Lung (tissue), 12 donors: ENCODE data around the gene TMPRSS2. TPM values are rescaled to one million over a fixed set of nuclear protein-coding genes. Genes with fewer than 3 reads are reported as not detected.

Experiments
- ATAC-seq: fragments of 200-7000 bp; cut with Tn5 transposase; one replicate; pipeline ENCODE4 v1.9.1; 2020; ENCODE audit warnings: moderate number of reproducible peaks; ENCODE audit not compliant: insufficient read depth, low FRiP score
- DNase-seq, 3 donors: peaks; one replicate each; pipeline ENCODE4 v3.0.0-alpha.2; 2013 to 2017
- H3K27ac ChIP-seq, 2 donors: one replicate each; pipeline ENCODE4 v1.5.1; 2013; ENCODE audit warnings: mild to moderate bottlenecking in 2 of 2, moderate library complexity in 2 of 2, control low read depth in 1 of 2, inconsistent platforms in 1 of 2, low read depth in 1 of 2, low read length in 1 of 2
- H3K27me3 ChIP-seq, 3 donors: one replicate each; pipeline ENCODE4 v1.5.1; 2013; ENCODE audit warnings: low read length in 2 of 3; ENCODE audit not compliant: control insufficient read depth in 3 of 3, insufficient read depth in 3 of 3
- H3K36me3 ChIP-seq, 4 donors: one replicate each; pipeline ENCODE4 v1.5.1; 2013; ENCODE audit warnings: low read length in 4 of 4, mild to moderate bottlenecking in 1 of 4, moderate library complexity in 1 of 4; ENCODE audit not compliant: control insufficient read depth in 4 of 4, insufficient read depth in 4 of 4
- H3K4me1 ChIP-seq, 5 donors: one replicate each; pipeline ENCODE4 v1.5.1; 2013; ENCODE audit warnings: low read length in 5 of 5, mild to moderate bottlenecking in 2 of 5, moderate library complexity in 1 of 5; ENCODE audit not compliant: control insufficient read depth in 5 of 5, insufficient read depth in 5 of 5
- H3K4me3 ChIP-seq: one replicate; pipeline ENCODE4 v1.5.1; 2013; ENCODE audit warnings: mild to moderate bottlenecking, control low read depth, moderate library complexity
- H3K9ac ChIP-seq, 2 donors: one replicate each; pipeline ENCODE4 v1.5.1; 2013; ENCODE audit warnings: low read length in 2 of 2, control low read depth in 1 of 2; ENCODE audit not compliant: insufficient read depth in 1 of 2
- H3K9me3 ChIP-seq, 4 donors: one replicate each; pipeline ENCODE4 v1.5.1; 2013; ENCODE audit warnings: low read length in 3 of 4, mild to moderate bottlenecking in 1 of 4, moderate library complexity in 1 of 4; ENCODE audit not compliant: control insufficient read depth in 4 of 4, insufficient read depth in 3 of 4
- WGBS, 2 donors: extraction: QIAGEN DNeasy Blood & Tissue Kit; methylation state at CpG; one replicate each; pipeline ENCODE4 v1.1.7; 2013; 5-methylcytosine and 5-hydroxymethylcytosine counted together
- polyA plus RNA-seq, 2 donors: library from polyadenylated mRNA; stranded (reverse); fragments of 200-250 nt; gene quantifications; one replicate each; pipeline ENCODE4 v1.2.1, GENCODE V29; 2013
- total RNA-seq, 2 donors: library from RNA; depleted of rRNA in 1 of 2; stranded (reverse); fragments of >200 nt in 1 of 2; gene quantifications; one replicate each; pipeline ENCODE4 v1.2.1, GENCODE V29; 2014 to 2021
- TF ChIP-seq, protein P1 (sequence below): IDR thresholded peaks from 2 replicates; pipeline ENCODE4 v1.5.1; 2012; ENCODE audit warnings: mild to moderate bottlenecking; ENCODE audit errors: control extremely low read depth, extremely low read depth
- donor health status: control.
- donor health status: control.
- donor health status: Bipolar disorder and iron deficiency.
- donor health status: healthy.
- donor health status: DM: yes; HTN: yes; CAD: no.

TMPRSS2 gene
- total and polyA plus RNA-seq, 4 donors = 46.2 to 130 (median 72.2) TPM

DNA sequence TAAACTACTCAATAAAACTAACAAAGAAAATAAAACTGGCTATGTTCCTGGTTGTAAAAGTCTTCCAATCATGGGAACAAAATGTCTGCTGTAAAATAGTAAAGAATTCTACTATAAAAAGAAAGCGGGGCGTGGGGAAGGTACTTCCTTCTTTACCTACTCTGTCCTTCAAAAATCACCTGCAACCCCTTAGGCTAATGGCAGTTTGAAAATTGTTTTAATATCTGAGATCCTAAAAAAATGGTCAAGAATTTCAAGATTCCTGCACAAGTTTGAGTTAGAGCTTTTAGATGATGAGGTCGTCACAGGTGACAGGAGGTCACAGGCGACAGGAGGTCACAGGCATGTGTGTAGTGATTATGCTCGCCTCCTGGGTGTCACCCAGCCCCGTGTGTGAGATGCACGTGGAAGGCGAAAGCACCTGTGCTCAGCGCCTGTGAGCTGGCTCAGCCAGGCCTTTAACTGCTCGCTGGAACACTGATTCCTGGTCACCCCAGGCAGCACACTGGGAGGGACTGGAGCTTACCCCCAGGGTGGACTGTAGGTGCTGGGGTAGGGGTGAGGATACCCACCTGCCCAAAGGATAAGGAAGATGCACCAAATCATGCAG lies 18.6 kb upstream of the TMPRSS2 start:
- Histone ChIP-seq H3K9ac (no peak overlapping the region), H3K9me3 (no peaks in the 10 kb centered on the region), H3K27me3 (no peaks in the 10 kb centered on the region), H3K4me1 (peaks cover 0 to 6% (median 0%) of the 10 kb centered on the region in 5 donors), H3K27ac (no peak overlapping the region), H3K4me3 (no peak overlapping the region), H3K36me3 (no peaks in the 10 kb centered on the region)
- no peak for DNase-seq
- WGBS, 2 donors = 76 to 80% methylated on average over 10 of the region's 10 CpGs
- no peak for ATAC-seq
- TF ChIP-seq, protein P1, sequence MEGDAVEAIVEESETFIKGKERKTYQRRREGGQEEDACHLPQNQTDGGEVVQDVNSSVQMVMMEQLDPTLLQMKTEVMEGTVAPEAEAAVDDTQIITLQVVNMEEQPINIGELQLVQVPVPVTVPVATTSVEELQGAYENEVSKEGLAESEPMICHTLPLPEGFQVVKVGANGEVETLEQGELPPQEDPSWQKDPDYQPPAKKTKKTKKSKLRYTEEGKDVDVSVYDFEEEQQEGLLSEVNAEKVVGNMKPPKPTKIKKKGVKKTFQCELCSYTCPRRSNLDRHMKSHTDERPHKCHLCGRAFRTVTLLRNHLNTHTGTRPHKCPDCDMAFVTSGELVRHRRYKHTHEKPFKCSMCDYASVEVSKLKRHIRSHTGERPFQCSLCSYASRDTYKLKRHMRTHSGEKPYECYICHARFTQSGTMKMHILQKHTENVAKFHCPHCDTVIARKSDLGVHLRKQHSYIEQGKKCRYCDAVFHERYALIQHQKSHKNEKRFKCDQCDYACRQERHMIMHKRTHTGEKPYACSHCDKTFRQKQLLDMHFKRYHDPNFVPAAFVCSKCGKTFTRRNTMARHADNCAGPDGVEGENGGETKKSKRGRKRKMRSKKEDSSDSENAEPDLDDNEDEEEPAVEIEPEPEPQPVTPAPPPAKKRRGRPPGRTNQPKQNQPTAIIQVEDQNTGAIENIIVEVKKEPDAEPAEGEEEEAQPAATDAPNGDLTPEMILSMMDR = no peak

- Histone ChIP-seq H3K27me3 (no peaks in the 10 kb centered on the region), H3K36me3 (no peaks in the 10 kb centered on the region), H3K9me3 (no peaks in the 10 kb centered on the region), H3K9ac (no peak overlapping the region), H3K27ac (no peak overlapping the region), H3K4me1 (peaks cover 0 to 4% (median 0%) of the 10 kb centered on the region in 5 donors), H3K4me3 (no peak overlapping the region)
- 88 to 93% methylated on average over 3 of the region's 3 CpGs for WGBS, 2 donors
- TF ChIP-seq, protein P1 = no peak
- no peak for ATAC-seq
- no peak for DNase-seq
Measured at GRCh38 chr21:41523175-41523574, 15.2 kb upstream of the TMPRSS2 start.

DNA sequence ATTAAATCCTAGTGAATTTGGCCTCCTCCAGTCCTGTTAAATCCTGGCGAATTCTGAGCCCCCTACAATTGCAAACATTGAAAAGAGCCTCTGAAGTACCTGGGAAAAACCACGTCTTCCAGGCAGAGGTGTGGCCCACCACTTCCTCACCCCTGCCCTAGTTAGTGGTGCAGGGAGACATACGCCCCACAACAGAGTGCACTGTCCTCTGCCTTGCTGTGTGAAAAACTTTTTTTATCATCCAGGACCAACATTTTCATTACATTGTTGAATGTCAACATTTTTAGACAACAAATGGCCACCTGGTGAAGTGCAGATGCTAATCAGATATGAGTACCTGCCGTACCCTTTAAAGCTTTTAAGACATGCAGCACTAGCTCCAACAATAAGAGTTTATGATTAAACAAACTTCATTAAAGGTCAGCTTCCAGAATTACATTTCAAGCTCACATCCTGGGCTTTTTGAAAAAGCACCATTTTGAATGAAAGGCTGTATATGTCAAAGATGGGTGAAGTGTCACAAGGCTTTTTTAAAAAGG lies 13.6 kb upstream of the TMPRSS2 start:
- no peaks in the 10 kb centered on the region for H3K27me3 ChIP-seq
- DNase-seq (no peak), ATAC-seq (no peak)
- no peak overlapping the region for H3K4me3 ChIP-seq
- no peaks in the 10 kb centered on the region for H3K9me3 ChIP-seq
- H3K9ac ChIP-seq = no peak overlapping the region
- no peak overlapping the region for H3K27ac ChIP-seq
- WGBS, 2 donors = 54% methylated on average over 4 of the region's 4 CpGs
- TF ChIP-seq, protein P1 = no peak
- peaks cover 0 to 4% (median 0%) of the 10 kb centered on the region in 5 donors for H3K4me1 ChIP-seq
- H3K36me3 ChIP-seq = no peaks in the 10 kb centered on the region
